NCI-H1436 treated with DMSO at 0.1 percent for 48 hours (cell line): ENCODE results near the gene INPP5A.
"Not testable (repeated sequence)": the region's sequence is repeated elsewhere in the genome, so short reads cannot be mapped to it uniquely, and the experiment has no call there.

ENCODE experiments used
- DNase-seq: peaks from one replicate; lab custom pipeline; 2025; lab: John Stamatoyannopoulos, UW

INPP5A gene

GRCh38 chr10:132825783-132826523, 288.4 kb downstream of the INPP5A start:
- DNase-seq: not testable (repeated sequence)

GRCh38 chr10:132826524-132827422, 289.2 kb downstream of the INPP5A start:
- no peak for DNase-seq

GRCh38 chr10:132827423-132827789, 289.8 kb downstream of the INPP5A start:
- DNase-seq: no peak

- no peak for DNase-seq
Observed at GRCh38 chr10:132827861-132828539, 290.4 kb downstream of the INPP5A start.

- no peak for DNase-seq
Observed at GRCh38 chr10:132828681-132829080, 291.1 kb downstream of the INPP5A start.

- DNase-seq: no peak
Observed at GRCh38 chr10:132829403-132829802, 291.8 kb downstream of the INPP5A start.

- DNase-seq: no peak
Observed at GRCh38 chr10:132832186-132832969, 294.8 kb downstream of the INPP5A start.
